GM18868 (cell line): ENCODE data around the gene OTC.

Experiments used
- ATAC-seq: cut with Tn5 transposase; IDR thresholded peaks from one replicate; pipeline ENCODE4 v1.9.1; 2021; ENCODE audit warnings: mild to moderate bottlenecking, moderate library complexity; ENCODE audit not compliant: unreplicated experiment

Gene OTC

GRCh38 chrX:38462257-38462656 is 109.9 kb downstream of the OTC start:
- no peak for ATAC-seq

GRCh38 chrX:38465686-38466085 is 113.3 kb downstream of the OTC start:
- ATAC-seq, result no peak

GRCh38 chrX:38468563-38469157 is 116.3 kb downstream of the OTC start:
- no peak for ATAC-seq
